Karpas-422 (cell line): ENCODE results near the gene MAPKAPK3. TPM values are rescaled to one million over a fixed set of nuclear protein-coding genes. Genes with fewer than 3 reads are reported as not detected.

Source experiments
- DNase-seq: peaks from one replicate; pipeline ENCODE4 v3.0.0-alpha.2; 2015
- H2AFZ ChIP-seq: fragments of 200-600 bp; sonication (generic); 2 replicates; pipeline ENCODE4 v1.6.1; 2014; ENCODE audit warnings: antibody characterized with exemption, low read length, mixed read lengths
- H3K27ac ChIP-seq: fragments of 200-600 bp; sonication (generic); 2 replicates; pipeline ENCODE4 v1.5.1; 2014; ENCODE audit warnings: mild to moderate bottlenecking, low read length, moderate library complexity
- H3K27me3 ChIP-seq: fragments of 200-600 bp; sonication (generic); 2 replicates; pipeline ENCODE4 v1.6.1; 2014; ENCODE audit warnings: low read length, mixed read lengths
- H3K36me3 ChIP-seq: fragments of 200-600 bp; sonication (generic); 2 replicates; pipeline ENCODE4 v1.6.1; 2014; ENCODE audit warnings: low read length, mixed read lengths; ENCODE audit not compliant: insufficient read depth
- H3K4me1 ChIP-seq: fragments of 200-600 bp; sonication (generic); 2 replicates; pipeline ENCODE4 v1.6.1; 2014; ENCODE audit warnings: mild to moderate bottlenecking, low read length, mixed read lengths
- H3K4me2 ChIP-seq: fragments of 200-600 bp; sonication (generic); 2 replicates; pipeline ENCODE4 v1.6.1; 2014; ENCODE audit warnings: low read length, low read depth, mild to moderate bottlenecking; ENCODE audit not compliant: poor library complexity, severe bottlenecking
- H3K4me3 ChIP-seq: fragments of 200-600 bp; sonication (generic); 2 replicates; pipeline ENCODE4 v1.5.1; 2014; ENCODE audit warnings: mild to moderate bottlenecking, antibody characterized with exemption, low read length, mixed read lengths
- H3K79me2 ChIP-seq: fragments of 200-600 bp; sonication (generic); 2 replicates; pipeline ENCODE4 v1.6.1; 2014; ENCODE audit warnings: mild to moderate bottlenecking, low read length, mixed read lengths
- H3K9ac ChIP-seq: fragments of 200-600 bp; sonication (generic); 2 replicates; pipeline ENCODE4 v1.6.0; 2014; ENCODE audit warnings: low read length
- H3K9me2 ChIP-seq: fragments of 200-600 bp; sonication (generic), shearing (Covaris generic); replicated peaks from 2 replicates; pipeline ENCODE4 v1.6.0; 2014; ENCODE audit warnings: mild to moderate bottlenecking, low read length, moderate library complexity; ENCODE audit not compliant: insufficient read depth
- H3K9me3 ChIP-seq: fragments of 300-700, 200-600 bp; sonication (generic); 2 replicates; pipeline ENCODE4 v1.6.1; 2014; ENCODE audit warnings: low read length, mixed read lengths
- H4K20me1 ChIP-seq: fragments of 200-600 bp; sonication (generic); 2 replicates; pipeline ENCODE4 v1.6.1; 2014; ENCODE audit warnings: mild to moderate bottlenecking, antibody characterized with exemption, low read length, low read depth; ENCODE audit not compliant: insufficient read depth
- total RNA-seq: library from RNA; depleted of rRNA; stranded (reverse); fragments of >200 nt; shearing (Covaris generic); gene quantifications from 2 replicates; pipeline ENCODE4 v1.2.3, GENCODE V29; 2014; ENCODE audit warnings: low replicate concordance

The MAPKAPK3 gene
- total RNA-seq, 1 experiment from 2014 or later, result 20.8 TPM

DNA sequence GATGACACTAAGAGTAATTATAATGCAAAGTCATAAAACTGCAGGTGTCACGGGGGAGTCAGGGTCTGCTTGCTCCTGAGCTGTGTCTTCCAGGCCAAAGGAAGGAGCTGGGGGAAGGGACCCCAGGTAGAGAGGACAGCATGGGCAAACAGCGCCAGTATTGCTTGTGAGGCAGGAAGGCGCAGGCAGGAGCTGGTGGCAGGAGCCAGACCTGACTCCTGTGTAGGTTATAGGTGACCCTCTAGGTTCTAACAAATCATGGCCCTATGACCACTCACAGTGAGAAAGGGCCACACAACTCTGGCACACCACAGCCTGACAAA, 7.2 kb upstream of the MAPKAPK3 start:
- H3K4me2 ChIP-seq, result no peak overlapping the region
- H4K20me1 ChIP-seq, result peaks cover 11% of the 10 kb centered on the region; the same call in 1 of the 2 replicates
- no peaks in the 10 kb centered on the region for H3K9me2 ChIP-seq
- peaks cover 14% of the 10 kb centered on the region for H3K4me1 ChIP-seq
- H3K27me3 ChIP-seq, result no peaks in the 10 kb centered on the region
- H3K4me3 ChIP-seq, result no peak overlapping the region
- no peak overlapping the region for H3K27ac ChIP-seq
- H3K9ac ChIP-seq, result no peak overlapping the region
- no peak for DNase-seq
- no peak overlapping the region for H2AFZ ChIP-seq
- no peaks in the 10 kb centered on the region for H3K9me3 ChIP-seq
- H3K79me2 ChIP-seq, result no peaks in the 10 kb centered on the region
- H3K36me3 ChIP-seq, result no peaks in the 10 kb centered on the region

GRCh38 chr3:50610181-50610971, 6.6 kb upstream of the MAPKAPK3 start:
- H3K27ac ChIP-seq, result no peak overlapping the region
- H3K27me3 ChIP-seq, result no peaks in the 10 kb centered on the region
- H3K4me2 ChIP-seq, result no peak overlapping the region
- H3K4me1 ChIP-seq, result peaks cover 14% of the 10 kb centered on the region
- no peaks in the 10 kb centered on the region for H3K79me2 ChIP-seq
- no peak overlapping the region for H3K4me3 ChIP-seq
- no peak overlapping the region for H3K9ac ChIP-seq
- peaks cover 11% of the 10 kb centered on the region; the same call in 1 of the 2 replicates for H4K20me1 ChIP-seq
- no peaks in the 10 kb centered on the region for H3K9me2 ChIP-seq
- H2AFZ ChIP-seq, result no peak overlapping the region
- no peak for DNase-seq
- no peaks in the 10 kb centered on the region for H3K36me3 ChIP-seq
- H3K9me3 ChIP-seq, result no peaks in the 10 kb centered on the region

DNA sequence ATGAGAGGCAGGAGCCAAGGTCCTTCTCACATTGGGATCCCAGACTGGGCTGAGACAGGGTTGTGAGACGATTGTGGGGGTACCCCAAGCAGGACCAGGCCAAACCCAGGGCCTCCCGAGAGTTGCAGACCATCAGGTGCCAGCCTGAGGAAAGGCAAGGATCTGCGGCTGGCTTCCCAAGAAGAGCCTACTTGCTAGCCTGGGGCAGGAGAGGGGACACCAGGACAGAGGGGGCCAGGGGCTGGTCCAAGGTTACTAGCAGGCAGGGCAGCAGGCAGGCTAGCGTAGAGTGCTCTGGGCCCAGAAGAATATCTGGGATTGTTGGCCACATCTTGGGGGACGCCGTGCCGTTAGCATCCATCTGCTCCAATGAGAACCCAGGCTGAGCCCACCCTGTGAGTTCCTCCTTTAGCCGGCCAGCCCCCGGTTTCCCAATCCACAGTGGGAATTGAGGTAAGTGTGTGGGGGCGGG, 5.9 kb upstream of the MAPKAPK3 start:
- no peak for DNase-seq
- H3K4me3 ChIP-seq, result peak overlapping the region; percentile 57; the same call in 1 of the 2 replicates
- H3K79me2 ChIP-seq, result no peaks in the 10 kb centered on the region
- H4K20me1 ChIP-seq, result peaks cover 11% of the 10 kb centered on the region; the same call in 1 of the 2 replicates
- H3K4me1 ChIP-seq, result peaks cover 15% of the 10 kb centered on the region
- H3K9ac ChIP-seq, result peak overlapping the region; percentile 36; the same call in 1 of the 2 replicates
- H2AFZ ChIP-seq, result no peak overlapping the region
- H3K9me3 ChIP-seq, result no peaks in the 10 kb centered on the region
- H3K27ac ChIP-seq, result no peak overlapping the region
- H3K4me2 ChIP-seq, result peak overlapping the region; percentile 68
- H3K9me2 ChIP-seq, result no peaks in the 10 kb centered on the region
- no peaks in the 10 kb centered on the region for H3K36me3 ChIP-seq
- no peaks in the 10 kb centered on the region for H3K27me3 ChIP-seq

- no peaks in the 10 kb centered on the region for H3K9me3 ChIP-seq
- H3K9me2 ChIP-seq, result no peaks in the 10 kb centered on the region
- peak within 1 kb of the TSS; percentile 36; the same call in 1 of the 2 replicates for H3K9ac ChIP-seq
- no peaks in the 10 kb centered on the region for H3K27me3 ChIP-seq
- H2AFZ ChIP-seq, result no peak within 1 kb of the TSS
- peak within 1 kb of the TSS; percentile 68 for H3K4me2 ChIP-seq
- peak within 1 kb of the TSS; percentile 57; the same call in 1 of the 2 replicates for H3K4me3 ChIP-seq
- H4K20me1 ChIP-seq, result peaks cover 11% of the 10 kb centered on the region; the same call in 1 of the 2 replicates
- H3K79me2 ChIP-seq, result no peaks in the 10 kb centered on the region
- H3K4me1 ChIP-seq, result peaks cover 21% of the 10 kb centered on the region
- no peak within 1 kb of the TSS for H3K27ac ChIP-seq
- peak; percentile 97 for DNase-seq
- no peaks in the 10 kb centered on the region for H3K36me3 ChIP-seq
These were observed 5.3 kb upstream of the MAPKAPK3 start, which contains the start of gene CISH for GRCh38 chr3:50611464-50612233. Gene CISH, minus strand, starts transcription at chr3:50611774. Its CDS starts 124 bp downstream, at chr3:50611650.

- peak overlapping the region; percentile 68 for H3K4me2 ChIP-seq
- H2AFZ ChIP-seq, result no peak overlapping the region
- H3K27ac ChIP-seq, result no peak overlapping the region
- peaks cover 25% of the 10 kb centered on the region for H3K4me1 ChIP-seq
- H3K79me2 ChIP-seq, result no peaks in the 10 kb centered on the region
- H3K9ac ChIP-seq, result no peak overlapping the region
- H4K20me1 ChIP-seq, result peaks cover 11% of the 10 kb centered on the region; the same call in 1 of the 2 replicates
- H3K9me3 ChIP-seq, result no peaks in the 10 kb centered on the region
- no peaks in the 10 kb centered on the region for H3K27me3 ChIP-seq
- no peaks in the 10 kb centered on the region for H3K9me2 ChIP-seq
- H3K36me3 ChIP-seq, result no peaks in the 10 kb centered on the region
- no peak for DNase-seq
- peak overlapping the region; percentile 57; the same call in 1 of the 2 replicates for H3K4me3 ChIP-seq
These were observed 4.6 kb upstream of the MAPKAPK3 start for GRCh38 chr3:50612234-50612882.

DNA sequence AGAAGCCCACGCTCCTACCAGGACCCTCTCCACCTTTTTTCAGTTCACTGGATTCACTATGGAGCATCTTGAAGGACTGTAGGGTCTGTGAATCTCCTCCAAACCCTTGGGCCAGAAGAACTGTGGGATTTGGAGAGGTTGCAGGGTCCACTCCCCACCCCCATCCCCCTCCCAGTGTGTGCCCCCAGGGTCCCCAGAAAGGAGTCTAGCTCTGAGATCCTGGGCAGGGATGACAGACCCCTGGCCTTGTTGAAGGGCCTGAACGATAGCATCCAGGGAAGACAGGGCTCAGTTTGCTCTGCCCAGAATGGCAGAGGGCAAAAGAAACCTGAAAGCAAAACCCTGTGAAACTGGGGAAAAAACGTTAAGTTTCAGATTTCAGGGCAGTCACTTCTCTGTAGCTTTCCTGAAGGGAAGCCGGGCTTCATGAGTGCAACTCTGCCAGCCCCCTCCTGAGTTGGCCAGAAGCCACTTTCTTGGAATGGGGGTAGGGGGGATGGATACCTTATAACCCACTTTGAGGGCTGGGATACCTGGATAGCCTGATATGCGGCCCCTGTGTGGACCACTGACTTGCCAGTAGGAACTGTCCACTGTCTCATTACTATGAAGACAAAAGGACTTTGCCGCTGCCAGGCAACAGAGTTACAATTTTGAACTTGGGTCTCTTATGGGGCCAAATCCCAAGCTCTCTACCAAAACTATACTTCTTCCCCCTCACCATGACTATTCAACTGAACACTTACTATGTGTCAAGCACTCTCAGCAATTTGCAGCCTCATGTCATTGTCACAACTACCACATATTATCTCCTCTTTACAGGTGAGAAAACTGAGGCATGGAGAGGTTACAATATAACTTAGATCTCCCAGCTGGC, 3.7 kb upstream of the MAPKAPK3 start:
- Histone ChIP-seq H3K36me3 (no peaks in the 10 kb centered on the region), H3K4me1 (peaks cover 34% of the 10 kb centered on the region), H3K27me3 (no peaks in the 10 kb centered on the region; the same call in 1 of the 2 replicates), H3K9me2 (no peaks in the 10 kb centered on the region), H3K9ac (no peak overlapping the region), H4K20me1 (peaks cover 14% of the 10 kb centered on the region; the same call in 1 of the 2 replicates), H3K4me3 (no peak overlapping the region), H3K4me2 (no peak overlapping the region), H3K79me2 (no peaks in the 10 kb centered on the region), H3K9me3 (no peaks in the 10 kb centered on the region), H3K27ac (no peak overlapping the region), H2AFZ (no peak overlapping the region)
- no peak for DNase-seq

DNA sequence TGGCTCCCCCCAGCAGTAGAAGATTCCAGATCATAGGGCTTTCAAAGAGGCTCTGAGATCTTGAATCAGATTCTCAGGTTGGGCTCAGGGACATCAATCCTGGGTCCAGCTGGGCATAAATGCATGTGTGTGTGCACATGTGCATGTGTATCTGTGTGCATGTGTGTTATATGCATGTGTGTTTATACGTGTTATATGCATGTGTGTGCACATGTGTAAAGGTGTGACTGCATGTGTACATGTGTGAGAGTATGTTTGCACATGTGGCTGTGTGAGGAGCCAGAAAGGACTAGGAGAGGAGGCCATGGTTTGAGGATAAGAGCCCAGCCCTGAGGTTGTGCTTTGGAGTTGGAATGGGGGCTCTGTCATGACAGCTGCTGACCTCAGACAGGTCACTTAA, 1.8 kb upstream of the MAPKAPK3 start:
- no peak overlapping the region for H3K27ac ChIP-seq
- H4K20me1 ChIP-seq, result peaks cover 16% of the 10 kb centered on the region; the same call in 1 of the 2 replicates
- no peak overlapping the region for H2AFZ ChIP-seq
- H3K4me3 ChIP-seq, result no peak overlapping the region
- peaks cover 34% of the 10 kb centered on the region for H3K4me1 ChIP-seq
- no peaks in the 10 kb centered on the region for H3K36me3 ChIP-seq
- no peaks in the 10 kb centered on the region; the same call in 1 of the 2 replicates for H3K27me3 ChIP-seq
- H3K9me3 ChIP-seq, result no peaks in the 10 kb centered on the region
- H3K9me2 ChIP-seq, result no peaks in the 10 kb centered on the region
- H3K9ac ChIP-seq, result no peak overlapping the region
- no peak overlapping the region for H3K4me2 ChIP-seq
- no peak for DNase-seq
- H3K79me2 ChIP-seq, result no peaks in the 10 kb centered on the region
